HEK293 (cell line): ENCODE data around the gene CHRD.

Source experiments
- CTCF ChIA-PET: fragments of 350-600 bp; formaldehyde crosslinking; extraction: SDS; loops from one replicate; lab custom pipeline; 2021; ENCODE audit warnings: antibody characterized with exemption; lab: Yijun Ruan, JAX
- POLR2A ChIA-PET: fragments of 300-600 bp; formaldehyde crosslinking; extraction: SDS; loops from one replicate; lab custom pipeline; 2020; ENCODE audit warnings: antibody characterized with exemption, inconsistent platforms; lab: Yijun Ruan, JAX
- H3K27ac ChIP-seq: fragments of 200-500 bp; sonication (Bioruptor generic); 2 replicates; pipeline ENCODE4 v1.5.1; 2014; ENCODE audit warnings: low read depth, low read length, control low read depth, inconsistent platforms; ENCODE audit errors: extremely low read depth
- H3K36me3 ChIP-seq, 2 experiments: fragments of 200-500 bp in 1 of 2; sonication (Bioruptor generic) in 1 of 2; 1 replicate in 1 of 2; 2 replicates in 1 of 2; pipeline ENCODE4 v1.5.1; 2014 to 2017; ENCODE audit warnings: inconsistent platforms in 2 of 2, low read length in 2 of 2; ENCODE audit not compliant: control insufficient read depth in 2 of 2, insufficient read depth in 1 of 2
- H3K4me1 ChIP-seq: fragments of 200-500 bp; sonication (Bioruptor generic); 2 replicates; pipeline ENCODE4 v1.5.1; 2014; ENCODE audit warnings: mild to moderate bottlenecking, low read length, inconsistent platforms; ENCODE audit not compliant: control insufficient read depth, insufficient read depth
- H3K4me3 ChIP-seq: 2 replicates; pipeline ENCODE4 v1.5.1; 2011; ENCODE audit warnings: low read depth, mild to moderate bottlenecking, control low read depth, low read length, moderate library complexity
- H3K9me3 ChIP-seq: fragments of 200-500 bp; sonication (Bioruptor generic); 2 replicates; pipeline ENCODE4 v1.5.1; 2014; ENCODE audit warnings: low read depth, low read length, inconsistent platforms; ENCODE audit not compliant: control insufficient read depth, insufficient read depth
- WT1 ChIP-seq: fragments of 450-650 bp; formaldehyde crosslinking; IDR thresholded peaks from 2 replicates; pipeline ENCODE4 v1.5.1; 2016; ENCODE audit warnings: missing biosample characterization, missing genetic modification characterization
- ZNF202 ChIP-seq: fragments of 450-650 bp; formaldehyde crosslinking; IDR thresholded peaks from 2 replicates; pipeline ENCODE4 v1.5.1; 2016; ENCODE audit warnings: missing biosample characterization, missing genetic modification characterization, borderline replicate concordance
- ZNF394 ChIP-seq: fragments of 450-650 bp; formaldehyde crosslinking; IDR thresholded peaks from 2 replicates; pipeline ENCODE4 v1.5.1; 2016; ENCODE audit warnings: missing biosample characterization, missing genetic modification characterization, mild to moderate bottlenecking, moderate library complexity, borderline replicate concordance
- ZNF423 ChIP-seq: fragments of 450-650 bp; formaldehyde crosslinking; IDR thresholded peaks from 2 replicates; pipeline ENCODE4 v1.5.1; 2016; ENCODE audit warnings: missing biosample characterization, missing genetic modification characterization
- ZNF548 ChIP-seq: fragments of 450-650 bp; formaldehyde crosslinking; IDR thresholded peaks from 2 replicates; pipeline ENCODE4 v1.5.1; 2016; ENCODE audit warnings: missing biosample characterization, missing genetic modification characterization
- ZNF600 ChIP-seq: fragments of 450-650 bp; formaldehyde crosslinking; IDR thresholded peaks from 2 replicates; pipeline ENCODE4 v1.5.1; 2016; ENCODE audit warnings: missing biosample characterization, missing genetic modification characterization
- ZNF664 ChIP-seq: fragments of 450-650 bp; formaldehyde crosslinking; IDR thresholded peaks from 2 replicates; pipeline ENCODE4 v1.5.1; 2016; ENCODE audit warnings: missing biosample characterization, missing genetic modification characterization
- ZNF76 ChIP-seq: fragments of 450-650 bp; formaldehyde crosslinking; IDR thresholded peaks from 2 replicates; pipeline ENCODE4; 2016; ENCODE audit warnings: low read depth, missing biosample characterization, missing genetic modification characterization, borderline replicate concordance
- ZNF768 ChIP-seq: fragments of 450-650 bp; formaldehyde crosslinking; IDR thresholded peaks from 2 replicates; pipeline ENCODE4 v1.5.1; 2018; ENCODE audit warnings: missing biosample characterization, mild to moderate bottlenecking, missing genetic modification characterization
- ZNF777 ChIP-seq: fragments of 450-650 bp; formaldehyde crosslinking; IDR thresholded peaks from 2 replicates; pipeline ENCODE4 v1.5.1; 2017; ENCODE audit warnings: missing biosample characterization, missing genetic modification characterization, borderline replicate concordance
- TF ChIP-seq, protein P1 (sequence below): fragments of 450-650 bp; formaldehyde crosslinking; IDR thresholded peaks from 2 replicates; pipeline ENCODE4 v1.5.1; 2016; ENCODE audit warnings: missing biosample characterization, missing genetic modification characterization
- TF ChIP-seq, protein P2 (sequence below): fragments of 450-650 bp; formaldehyde crosslinking; IDR thresholded peaks from 2 replicates; pipeline ENCODE4 v1.5.1; 2017; ENCODE audit warnings: missing biosample characterization, missing genetic modification characterization
- TF ChIP-seq, protein P3 (sequence below): fragments of 450-650 bp; formaldehyde crosslinking; IDR thresholded peaks from 2 replicates; pipeline ENCODE4 v1.5.1; 2016; ENCODE audit warnings: missing biosample characterization, missing genetic modification characterization

Gene CHRD

DNA sequence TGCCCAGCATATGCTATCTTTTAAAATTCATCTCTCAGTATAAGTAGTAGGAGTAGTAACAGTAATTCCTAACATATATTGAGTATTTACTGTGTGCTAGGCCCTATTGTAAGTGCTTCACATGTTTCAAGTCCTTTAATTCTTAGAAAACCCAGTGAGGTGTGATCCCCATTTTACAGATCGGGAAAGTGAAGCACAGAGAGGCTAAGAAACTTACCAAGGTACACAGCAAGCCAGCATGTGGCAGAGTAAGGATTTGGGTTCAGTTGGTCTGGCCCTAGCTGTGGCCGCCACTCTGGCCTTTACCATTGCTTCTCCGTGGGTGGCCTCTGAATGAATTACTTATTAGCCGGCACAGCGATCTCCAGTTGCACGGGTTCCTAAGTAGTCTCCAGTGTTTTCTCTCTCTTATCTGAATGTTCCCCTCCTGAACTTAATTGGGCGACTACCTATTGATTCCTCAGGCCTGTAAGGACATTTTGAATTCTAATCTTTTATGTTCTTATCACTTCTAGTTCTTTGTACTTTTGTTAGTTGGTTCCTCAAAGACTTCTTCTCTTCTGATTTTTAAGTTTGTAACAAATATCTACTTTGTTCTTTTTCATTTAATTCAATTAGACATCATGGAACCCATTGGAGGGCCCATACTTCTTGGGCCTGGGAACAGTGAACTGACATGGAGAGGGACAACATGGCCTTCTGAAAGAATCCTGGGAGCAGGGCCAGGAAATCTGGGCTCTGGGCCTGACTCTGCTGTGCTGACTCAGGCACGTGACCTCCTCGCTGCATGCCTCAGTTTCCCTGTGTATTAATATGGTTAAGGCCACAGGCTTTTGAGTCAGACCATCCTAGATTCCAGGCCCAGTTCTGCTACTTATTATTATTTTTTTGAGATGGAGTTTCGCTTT lies 30.0 kb upstream of the CHRD start:
- POLR2A ChIA-PET = no interaction called here
- no peak for TF ChIP-seq ZNF777 (tag by site-specific recombination)
- TF ChIP-seq, protein P1, sequence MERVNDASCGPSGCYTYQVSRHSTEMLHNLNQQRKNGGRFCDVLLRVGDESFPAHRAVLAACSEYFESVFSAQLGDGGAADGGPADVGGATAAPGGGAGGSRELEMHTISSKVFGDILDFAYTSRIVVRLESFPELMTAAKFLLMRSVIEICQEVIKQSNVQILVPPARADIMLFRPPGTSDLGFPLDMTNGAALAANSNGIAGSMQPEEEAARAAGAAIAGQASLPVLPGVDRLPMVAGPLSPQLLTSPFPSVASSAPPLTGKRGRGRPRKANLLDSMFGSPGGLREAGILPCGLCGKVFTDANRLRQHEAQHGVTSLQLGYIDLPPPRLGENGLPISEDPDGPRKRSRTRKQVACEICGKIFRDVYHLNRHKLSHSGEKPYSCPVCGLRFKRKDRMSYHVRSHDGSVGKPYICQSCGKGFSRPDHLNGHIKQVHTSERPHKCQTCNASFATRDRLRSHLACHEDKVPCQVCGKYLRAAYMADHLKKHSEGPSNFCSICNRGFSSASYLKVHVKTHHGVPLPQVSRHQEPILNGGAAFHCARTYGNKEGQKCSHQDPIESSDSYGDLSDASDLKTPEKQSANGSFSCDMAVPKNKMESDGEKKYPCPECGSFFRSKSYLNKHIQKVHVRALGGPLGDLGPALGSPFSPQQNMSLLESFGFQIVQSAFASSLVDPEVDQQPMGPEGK (tag by site-specific recombination) = no peak
- TF ChIP-seq ZNF768 (tag by site-specific recombination) = 0 out of 2 replicates have a peak, but pooled peaks have one; percentile 9
- TF ChIP-seq, protein P2, sequence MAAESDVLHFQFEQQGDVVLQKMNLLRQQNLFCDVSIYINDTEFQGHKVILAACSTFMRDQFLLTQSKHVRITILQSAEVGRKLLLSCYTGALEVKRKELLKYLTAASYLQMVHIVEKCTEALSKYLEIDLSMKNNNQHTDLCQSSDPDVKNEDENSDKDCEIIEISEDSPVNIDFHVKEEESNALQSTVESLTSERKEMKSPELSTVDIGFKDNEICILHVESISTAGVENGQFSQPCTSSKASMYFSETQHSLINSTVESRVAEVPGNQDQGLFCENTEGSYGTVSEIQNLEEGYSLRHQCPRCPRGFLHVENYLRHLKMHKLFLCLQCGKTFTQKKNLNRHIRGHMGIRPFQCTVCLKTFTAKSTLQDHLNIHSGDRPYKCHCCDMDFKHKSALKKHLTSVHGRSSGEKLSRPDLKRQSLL (tag by site-specific recombination) = no peak
- peaks cover 0 to 57% of the 10 kb centered on the region in 2 experiments; a peak in 1 of 3 replicates for H3K36me3 ChIP-seq
- no peak overlapping the region for H3K4me3 ChIP-seq
- no peaks in the 10 kb centered on the region for H3K9me3 ChIP-seq
- CTCF ChIA-PET = interaction anchor here (1.1 kb wide), 1 partner anchor 10 kb away, joined by 3 read pairs; no protein-coding TSS in a partner anchor
- no peaks in the 10 kb centered on the region for H3K4me1 ChIP-seq
- H3K27ac ChIP-seq = no peak overlapping the region

DNA sequence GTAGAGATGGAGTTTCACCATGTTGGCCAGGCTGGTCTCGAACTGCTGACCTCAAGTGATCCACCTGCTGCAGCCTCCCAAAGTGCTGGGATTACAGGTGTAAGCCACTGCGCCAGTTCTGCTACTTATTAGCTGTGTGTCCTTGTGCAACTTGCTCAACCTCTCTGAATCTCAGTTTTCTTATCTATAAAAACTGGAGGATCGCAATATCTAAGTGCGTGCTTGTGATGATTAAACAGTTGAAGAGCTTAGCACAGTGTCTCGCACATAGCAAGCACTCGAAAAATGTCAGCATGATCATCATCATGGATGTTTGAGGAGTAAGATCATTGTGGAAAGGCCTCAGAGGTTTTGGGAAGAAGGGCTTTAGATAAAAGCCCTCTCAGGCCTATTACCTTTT lies 29.2 kb upstream of the CHRD start:
- H3K9me3 ChIP-seq = no peaks in the 10 kb centered on the region
- peak; percentile 55; the same call in 1 of the 2 replicates for TF ChIP-seq ZNF768 (tag by site-specific recombination)
- no peak for TF ChIP-seq ZNF600 (tag by site-specific recombination)
- no peak for TF ChIP-seq ZNF423
- ChIA-PET POLR2A (no interaction called here), CTCF (interaction anchor here (0.5 to 1.1 kb wide), 4 partner anchors 8 to 191 kb away, joined by 3 read pairs; no protein-coding TSS in a partner anchor)
- no peak overlapping the region for H3K4me3 ChIP-seq
- H3K27ac ChIP-seq = no peak overlapping the region
- H3K4me1 ChIP-seq = no peaks in the 10 kb centered on the region
- H3K36me3 ChIP-seq = peaks cover 0 to 63% of the 10 kb centered on the region in 2 experiments; a peak in 1 of 3 replicates

DNA sequence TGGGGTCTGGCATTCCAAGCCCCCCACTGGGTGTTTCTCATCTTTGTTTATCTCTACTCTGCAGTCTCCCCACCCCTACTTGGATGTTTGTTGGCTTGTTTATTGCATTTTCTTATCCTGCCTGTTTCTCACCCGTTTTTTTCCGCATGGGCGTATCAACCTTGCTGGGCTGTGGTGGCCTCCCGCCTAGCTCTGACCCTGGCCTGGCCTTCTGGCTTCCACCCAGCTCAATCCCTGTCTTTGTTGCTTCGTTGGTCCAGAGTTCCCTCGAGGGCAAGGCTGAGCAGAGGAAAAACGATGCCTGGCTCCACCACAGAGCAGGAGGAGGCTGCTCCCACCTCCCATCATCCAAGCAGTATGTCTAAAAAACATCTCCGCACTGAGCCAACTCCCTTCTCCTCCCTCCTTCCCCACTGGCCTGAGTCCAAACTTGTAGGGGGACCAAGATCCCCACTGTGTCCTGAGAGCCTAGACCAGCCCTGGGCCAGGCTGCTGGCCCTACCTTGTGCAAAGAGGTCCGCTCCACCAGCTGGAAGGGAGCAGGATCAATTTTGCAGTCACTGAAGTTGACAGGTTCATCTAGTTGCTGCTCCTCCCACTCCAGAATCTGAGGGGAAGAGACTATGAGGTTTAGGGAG lies 28.2 kb upstream of the CHRD start:
- no peaks in the 10 kb centered on the region for H3K4me1 ChIP-seq
- ChIA-PET POLR2A (no interaction called here), CTCF (interaction anchor here (0.9 to 1.0 kb wide), 2 partner anchors 20 to 190 kb away, joined by 3 read pairs; no protein-coding TSS in a partner anchor)
- 0 out of 2 replicates have a peak, but pooled peaks have one; percentile 16 for TF ChIP-seq WT1 (tag by site-specific recombination)
- TF ChIP-seq ZNF76 = no peak
- no peak for TF ChIP-seq ZNF664 (tag by site-specific recombination)
- TF ChIP-seq ZNF548 (tag by site-specific recombination) = no peak
- TF ChIP-seq, all 188 proteins: peak for 1
- Histone ChIP-seq H3K4me3 (no peak overlapping the region), H3K27ac (no peak overlapping the region), H3K36me3 (peaks cover 0 to 65% of the 10 kb centered on the region in 2 experiments; a peak in 1 of 3 replicates), H3K9me3 (no peaks in the 10 kb centered on the region)

DNA sequence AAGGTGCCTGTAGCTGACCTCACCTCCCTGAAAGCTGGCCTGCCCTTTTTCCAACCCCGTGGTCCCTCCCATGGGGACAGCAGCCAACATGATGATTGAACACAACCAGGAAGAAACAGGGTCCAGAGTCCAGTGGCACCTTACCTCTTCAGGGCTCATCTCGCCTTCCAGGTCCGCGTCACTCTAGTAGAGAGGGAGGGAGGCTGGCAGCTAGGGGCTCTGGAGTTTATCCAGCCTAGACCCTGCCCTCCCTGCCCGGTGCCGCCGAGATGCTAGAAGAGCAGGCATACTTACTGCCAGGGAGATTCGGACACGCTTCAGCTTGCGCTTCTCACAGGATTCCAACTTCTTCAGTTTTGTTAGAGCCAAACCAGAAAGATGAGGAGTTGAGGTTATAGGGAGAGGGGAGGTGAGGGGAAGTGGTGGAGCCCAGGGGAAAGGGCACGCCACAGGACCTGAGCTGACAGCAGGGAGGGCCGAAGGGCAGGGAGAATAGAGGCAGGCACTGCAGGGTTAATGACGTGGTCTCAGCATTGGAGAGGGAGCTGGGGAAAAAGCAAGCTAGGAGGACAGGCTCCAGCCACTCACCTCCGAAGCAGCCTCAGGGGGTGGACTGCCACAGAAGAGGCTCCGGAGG lies 27.6 kb upstream of the CHRD start:
- Histone ChIP-seq H3K4me1 (no peaks in the 10 kb centered on the region), H3K4me3 (no peak overlapping the region), H3K9me3 (no peaks in the 10 kb centered on the region), H3K27ac (no peak overlapping the region), H3K36me3 (peaks cover 0 to 65% of the 10 kb centered on the region in 2 experiments; a peak in 1 of 3 replicates)
- POLR2A ChIA-PET = no interaction called here
- CTCF ChIA-PET = interaction anchor here (0.9 to 2.9 kb wide), 3 partner anchors 19 to 188 kb away, joined by 3 to 15 read pairs (median 3); no protein-coding TSS in a partner anchor
- TF ChIP-seq, protein P3, sequence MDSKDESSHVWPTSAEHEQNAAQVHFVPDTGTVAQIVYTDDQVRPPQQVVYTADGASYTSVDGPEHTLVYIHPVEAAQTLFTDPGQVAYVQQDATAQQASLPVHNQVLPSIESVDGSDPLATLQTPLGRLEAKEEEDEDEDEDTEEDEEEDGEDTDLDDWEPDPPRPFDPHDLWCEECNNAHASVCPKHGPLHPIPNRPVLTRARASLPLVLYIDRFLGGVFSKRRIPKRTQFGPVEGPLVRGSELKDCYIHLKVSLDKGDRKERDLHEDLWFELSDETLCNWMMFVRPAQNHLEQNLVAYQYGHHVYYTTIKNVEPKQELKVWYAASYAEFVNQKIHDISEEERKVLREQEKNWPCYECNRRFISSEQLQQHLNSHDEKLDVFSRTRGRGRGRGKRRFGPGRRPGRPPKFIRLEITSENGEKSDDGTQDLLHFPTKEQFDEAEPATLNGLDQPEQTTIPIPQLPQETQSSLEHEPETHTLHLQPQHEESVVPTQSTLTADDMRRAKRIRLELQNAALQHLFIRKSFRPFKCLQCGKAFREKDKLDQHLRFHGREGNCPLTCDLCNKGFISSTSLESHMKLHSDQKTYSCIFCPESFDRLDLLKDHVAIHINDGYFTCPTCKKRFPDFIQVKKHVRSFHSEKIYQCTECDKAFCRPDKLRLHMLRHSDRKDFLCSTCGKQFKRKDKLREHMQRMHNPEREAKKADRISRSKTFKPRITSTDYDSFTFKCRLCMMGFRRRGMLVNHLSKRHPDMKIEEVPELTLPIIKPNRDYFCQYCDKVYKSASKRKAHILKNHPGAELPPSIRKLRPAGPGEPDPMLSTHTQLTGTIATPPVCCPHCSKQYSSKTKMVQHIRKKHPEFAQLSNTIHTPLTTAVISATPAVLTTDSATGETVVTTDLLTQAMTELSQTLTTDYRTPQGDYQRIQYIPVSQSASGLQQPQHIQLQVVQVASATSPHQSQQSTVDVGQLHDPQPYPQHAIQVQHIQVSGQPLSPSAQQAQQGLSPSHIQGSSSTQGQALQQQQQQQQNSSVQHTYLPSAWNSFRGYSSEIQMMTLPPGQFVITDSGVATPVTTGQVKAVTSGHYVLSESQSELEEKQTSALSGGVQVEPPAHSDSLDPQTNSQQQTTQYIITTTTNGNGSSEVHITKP (tag by site-specific recombination) = 0 out of 2 replicates have a peak, but pooled peaks have one; percentile 35
- TF ChIP-seq ZNF394 (tag by site-specific recombination) (no peak), ZNF202 (no peak)
